ENCODE results near the gene LBH. TPM values are rescaled to one million over a fixed set of nuclear protein-coding genes. Genes with fewer than 3 reads are reported as not detected.

Gene LBH
- total RNA-seq, 6 experiments from 2014 or later = 24.4 to 99.2 (median 92.8) TPM

- no peak for DNase-seq
- Mint-ChIP-seq H3K27me3 (ENCODE audit: insufficient read depth) (peaks cover 2% of the 10 kb centered on the region; the same call in 1 of the 2 replicates), H3K27ac (no peak overlapping the region), H3K36me3 (ENCODE audit: low read depth) (no peaks in the 10 kb centered on the region), H3K4me1 (ENCODE audit: low read depth) (peaks cover 19% of the 10 kb centered on the region; the same call in 1 of the 2 replicates), H3K9me3 (no peaks in the 10 kb centered on the region; the same call in 1 of the 2 replicates), H3K4me3 (no peak overlapping the region)
- no peak for TF ChIP-seq CTCF (IDR thresholded peaks at IDR 0.05)
These were observed 56.0 kb downstream of the LBH start for GRCh38 chr2:30287190-30287840.

GRCh38 chr2:30287857-30288513, 56.7 kb downstream of the LBH start:
- no peak for TF ChIP-seq CTCF (IDR thresholded peaks at IDR 0.05)
- Mint-ChIP-seq H3K27ac (no peak overlapping the region), H3K36me3 (ENCODE audit: low read depth) (no peaks in the 10 kb centered on the region), H3K4me3 (no peak overlapping the region), H3K27me3 (ENCODE audit: insufficient read depth) (peaks cover 2% of the 10 kb centered on the region; the same call in 1 of the 2 replicates), H3K9me3 (no peaks in the 10 kb centered on the region; the same call in 1 of the 2 replicates), H3K4me1 (ENCODE audit: low read depth) (peaks cover 22% of the 10 kb centered on the region)
- no peak for DNase-seq

GRCh38 chr2:30288561-30288960, 57.2 kb downstream of the LBH start:
- no peak overlapping the region for H3K27ac Mint-ChIP-seq
- H3K27me3 Mint-ChIP-seq (ENCODE audit: insufficient read depth) = peaks cover 2% of the 10 kb centered on the region; the same call in 1 of the 2 replicates
- no peaks in the 10 kb centered on the region for H3K36me3 Mint-ChIP-seq (ENCODE audit: low read depth)
- no peak overlapping the region for H3K4me3 Mint-ChIP-seq
- H3K4me1 Mint-ChIP-seq (ENCODE audit: low read depth) = peaks cover 28% of the 10 kb centered on the region
- no peak for DNase-seq
- no peaks in the 10 kb centered on the region; the same call in 1 of the 2 replicates for H3K9me3 Mint-ChIP-seq
- no peak for TF ChIP-seq CTCF (IDR thresholded peaks at IDR 0.05)

- Mint-ChIP-seq H3K27ac (peak overlapping the region; percentile 71), H3K4me1 (ENCODE audit: low read depth) (peaks cover 19% of the 10 kb centered on the region), H3K4me3 (no peak overlapping the region; the same call in 1 of the 2 replicates), H3K27me3 (ENCODE audit: insufficient read depth) (0 out of 2 replicates have a peak, but pooled peaks cover 2% of the 10 kb centered on the region), H3K9me3 (no peaks in the 10 kb centered on the region; the same call in 1 of the 2 replicates), H3K36me3 (ENCODE audit: low read depth) (no peaks in the 10 kb centered on the region)
- no peak for TF ChIP-seq CTCF (IDR thresholded peaks at IDR 0.05)
- DNase-seq = peak; percentile 70
These were observed 62.1 kb downstream of the LBH start for GRCh38 chr2:30293303-30293921.

DNA sequence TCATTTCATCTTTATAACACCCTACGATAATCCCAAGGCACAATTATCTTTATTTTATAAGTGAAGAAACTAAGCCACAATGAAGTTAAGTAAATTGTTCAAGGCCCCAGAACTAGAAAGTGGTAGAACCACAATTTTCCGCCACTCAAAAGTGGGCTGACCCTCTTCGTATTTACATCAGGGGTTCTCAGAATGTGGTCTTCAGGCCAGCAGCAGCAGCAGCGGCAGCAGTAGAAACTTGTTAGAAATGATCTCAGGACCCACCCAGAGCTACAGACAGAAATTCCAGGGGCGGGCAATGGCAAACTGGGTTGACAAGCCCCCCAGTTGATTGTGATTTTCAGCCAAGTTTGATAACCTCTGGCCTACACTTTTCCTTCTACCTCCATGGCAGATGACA, 62.8 kb downstream of the LBH start:
- H3K27ac Mint-ChIP-seq = peak overlapping the region; percentile 71
- TF ChIP-seq CTCF (IDR thresholded peaks at IDR 0.05) = no peak
- H3K36me3 Mint-ChIP-seq (ENCODE audit: low read depth) = no peaks in the 10 kb centered on the region
- DNase-seq = no peak
- no peaks in the 10 kb centered on the region for H3K27me3 Mint-ChIP-seq (ENCODE audit: insufficient read depth)
- H3K4me3 Mint-ChIP-seq = no peak overlapping the region
- no peaks in the 10 kb centered on the region for H3K9me3 Mint-ChIP-seq
- peaks cover 16% of the 10 kb centered on the region for H3K4me1 Mint-ChIP-seq (ENCODE audit: low read depth)
